Loucy (cell line): ENCODE data around the gene TACC2.

ENCODE experiments used
- H2AFZ ChIP-seq: fragments of 200-600 bp; sonication (generic); 2 replicates; pipeline ENCODE4 v1.6.0; 2016; ENCODE audit warnings: antibody characterized with exemption, mild to moderate bottlenecking, low read length, moderate library complexity
- H3F3A ChIP-seq: fragments of 200-600 bp; 2 replicates; pipeline ENCODE4 v1.6.0; 2016; ENCODE audit warnings: antibody characterized with exemption, low read depth, mild to moderate bottlenecking
- H3K27me3 ChIP-seq: fragments of 200-600 bp; sonication (generic); 2 replicates; pipeline ENCODE4 v1.6.1; 2014; ENCODE audit warnings: low read length, mild to moderate bottlenecking; ENCODE audit not compliant: insufficient read depth, poor library complexity, severe bottlenecking
- H3K36me3 ChIP-seq: fragments of 200-600 bp; sonication (generic); 2 replicates; pipeline ENCODE4 v1.6.1; 2016; ENCODE audit warnings: low read length; ENCODE audit not compliant: insufficient read depth
- H3K4me1 ChIP-seq: fragments of 200-600 bp; sonication (generic); 2 replicates; pipeline ENCODE4 v1.5.1; 2014; ENCODE audit warnings: low read length, mild to moderate bottlenecking; ENCODE audit not compliant: insufficient read depth, poor library complexity, severe bottlenecking
- H3K4me2 ChIP-seq: fragments of 200-600 bp; sonication (generic); 2 replicates; pipeline ENCODE4 v1.6.0; 2014; ENCODE audit warnings: antibody characterized with exemption, low read length, low read depth, mild to moderate bottlenecking; ENCODE audit not compliant: poor library complexity, severe bottlenecking
- H3K4me3 ChIP-seq: fragments of 200-600 bp; sonication (generic); 2 replicates; pipeline ENCODE4 v1.5.1; 2014; ENCODE audit warnings: low read length, mild to moderate bottlenecking, mixed read lengths; ENCODE audit not compliant: poor library complexity, severe bottlenecking
- H3K79me2 ChIP-seq: fragments of 200-600 bp; sonication (generic); 2 replicates; pipeline ENCODE4 v1.6.1; 2014; ENCODE audit warnings: low read length; ENCODE audit not compliant: insufficient read depth
- H3K9ac ChIP-seq: fragments of 200-600 bp; sonication (generic); 2 replicates; pipeline ENCODE4 v1.6.0; 2014; ENCODE audit warnings: mild to moderate bottlenecking, low read depth, low read length, moderate library complexity; ENCODE audit not compliant: poor library complexity, severe bottlenecking
- H3K9me2 ChIP-seq: fragments of 200-600 bp; sonication (generic); replicated peaks from 2 replicates; pipeline ENCODE4 v1.6.1; 2016; ENCODE audit warnings: low read depth, low read length, mixed read lengths
- H3K9me3 ChIP-seq: fragments of 200-600 bp; sonication (generic); 2 replicates; pipeline ENCODE4 v1.6.1; 2014; ENCODE audit warnings: mild to moderate bottlenecking, antibody characterized with exemption, low read length, low read depth; ENCODE audit not compliant: insufficient read depth
- H4K20me1 ChIP-seq: fragments of 200-600 bp; sonication (generic); 2 replicates; pipeline ENCODE4 v1.6.0; 2014; ENCODE audit warnings: antibody characterized with exemption, low read length, mild to moderate bottlenecking; ENCODE audit not compliant: insufficient read depth, poor library complexity, severe bottlenecking
- EZH2phosphoT487 ChIP-seq: fragments of 200-600 bp; IDR thresholded peaks from 2 replicates; pipeline ENCODE4 v1.6.1; 2018; ENCODE audit warnings: antibody characterized with exemption, mild to moderate bottlenecking, moderate library complexity, borderline replicate concordance
- TF ChIP-seq, protein P1 (sequence below): fragments of 200-600 bp; sonication (generic); conservative IDR thresholded peaks from 2 replicates; pipeline ENCODE4 v1.5.1; 2014; ENCODE audit warnings: mild to moderate bottlenecking, antibody characterized with exemption, low read length

Gene TACC2

DNA sequence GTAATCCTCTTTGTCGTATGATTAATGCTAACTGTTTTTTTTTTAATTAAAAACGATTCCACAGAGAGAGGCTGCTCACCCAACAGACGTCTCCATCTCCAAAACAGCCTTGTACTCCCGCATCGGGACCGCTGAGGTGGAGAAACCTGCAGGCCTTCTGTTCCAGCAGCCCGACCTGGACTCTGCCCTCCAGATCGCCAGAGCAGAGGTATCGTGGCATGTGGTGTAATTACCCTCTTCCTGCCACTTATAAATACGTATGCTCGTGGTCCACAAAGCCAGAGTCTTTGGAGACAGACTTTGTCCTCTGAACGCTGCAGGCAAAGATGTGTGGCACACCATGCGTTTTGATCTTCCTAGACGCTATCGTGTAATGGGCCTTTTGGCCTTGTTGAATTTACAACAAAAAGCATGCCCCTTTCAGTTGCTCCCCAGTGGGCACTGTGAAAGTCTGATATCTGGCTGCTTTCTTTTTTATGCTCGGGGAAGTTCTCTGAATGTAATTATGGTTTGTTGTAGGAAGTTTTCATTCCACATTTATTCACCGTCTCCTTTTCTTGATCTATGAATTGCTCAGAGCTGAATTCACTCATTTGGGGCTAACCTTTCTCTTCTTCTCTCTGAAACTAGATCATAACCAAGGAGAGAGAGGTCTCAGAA, 248.5 kb downstream of the TACC2 start:
- H3K9me3 ChIP-seq, result no peaks in the 10 kb centered on the region; the same call in 1 of the 2 replicates
- H3K9me2 ChIP-seq, result no peaks in the 10 kb centered on the region
- no peak overlapping the region for H2AFZ ChIP-seq
- no peaks in the 10 kb centered on the region for H3K79me2 ChIP-seq
- no peak overlapping the region for H3K4me3 ChIP-seq
- no peaks in the 10 kb centered on the region for H3K36me3 ChIP-seq
- no peaks in the 10 kb centered on the region for H4K20me1 ChIP-seq
- H3K27me3 ChIP-seq, result no peaks in the 10 kb centered on the region
- H3K4me1 ChIP-seq, result no peaks in the 10 kb centered on the region
- H3F3A ChIP-seq, result no peaks in the 10 kb centered on the region
- TF ChIP-seq EZH2phosphoT487, result no peak
- TF ChIP-seq, protein P1, sequence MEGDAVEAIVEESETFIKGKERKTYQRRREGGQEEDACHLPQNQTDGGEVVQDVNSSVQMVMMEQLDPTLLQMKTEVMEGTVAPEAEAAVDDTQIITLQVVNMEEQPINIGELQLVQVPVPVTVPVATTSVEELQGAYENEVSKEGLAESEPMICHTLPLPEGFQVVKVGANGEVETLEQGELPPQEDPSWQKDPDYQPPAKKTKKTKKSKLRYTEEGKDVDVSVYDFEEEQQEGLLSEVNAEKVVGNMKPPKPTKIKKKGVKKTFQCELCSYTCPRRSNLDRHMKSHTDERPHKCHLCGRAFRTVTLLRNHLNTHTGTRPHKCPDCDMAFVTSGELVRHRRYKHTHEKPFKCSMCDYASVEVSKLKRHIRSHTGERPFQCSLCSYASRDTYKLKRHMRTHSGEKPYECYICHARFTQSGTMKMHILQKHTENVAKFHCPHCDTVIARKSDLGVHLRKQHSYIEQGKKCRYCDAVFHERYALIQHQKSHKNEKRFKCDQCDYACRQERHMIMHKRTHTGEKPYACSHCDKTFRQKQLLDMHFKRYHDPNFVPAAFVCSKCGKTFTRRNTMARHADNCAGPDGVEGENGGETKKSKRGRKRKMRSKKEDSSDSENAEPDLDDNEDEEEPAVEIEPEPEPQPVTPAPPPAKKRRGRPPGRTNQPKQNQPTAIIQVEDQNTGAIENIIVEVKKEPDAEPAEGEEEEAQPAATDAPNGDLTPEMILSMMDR, result no peak
- no peak overlapping the region for H3K9ac ChIP-seq
- H3K4me2 ChIP-seq, result no peak overlapping the region

DNA sequence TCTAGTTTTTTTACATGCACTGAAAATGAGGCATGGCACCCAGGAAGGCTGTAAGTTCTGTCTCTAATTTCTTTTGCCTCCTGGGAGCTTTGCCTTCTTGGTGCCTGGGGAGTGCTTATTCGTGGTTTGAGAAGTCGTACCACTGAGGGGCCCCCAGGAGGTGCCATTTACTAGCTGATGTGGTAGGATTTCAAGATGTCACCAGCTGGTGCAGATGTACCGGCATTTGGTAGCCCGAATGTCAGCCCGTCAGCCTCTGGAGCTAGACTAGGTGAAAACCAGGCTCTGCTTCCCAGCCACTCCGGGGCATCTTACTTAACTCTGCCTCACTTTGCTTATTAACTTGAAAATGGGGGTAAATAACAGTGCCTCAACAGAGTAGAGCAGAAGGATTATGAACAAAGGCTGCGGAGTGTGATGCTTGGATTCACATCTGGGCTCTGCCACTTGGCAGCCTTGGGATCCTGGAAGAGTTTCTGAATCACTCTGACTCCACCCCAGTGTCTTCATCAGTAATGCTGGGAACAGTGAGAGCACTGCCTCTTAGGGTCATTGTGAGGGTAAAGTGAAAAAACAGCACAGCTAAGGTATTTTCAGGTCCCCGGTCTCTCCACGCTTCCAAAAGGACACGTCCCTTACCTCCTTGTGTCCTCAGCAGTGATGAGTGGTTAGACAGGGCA, 250.8 kb downstream of the TACC2 start:
- Histone ChIP-seq H3K4me3 (no peak overlapping the region), H3K9me2 (no peaks in the 10 kb centered on the region), H3K9ac (no peak overlapping the region), H3K36me3 (no peaks in the 10 kb centered on the region), H3K4me1 (no peaks in the 10 kb centered on the region), H4K20me1 (no peaks in the 10 kb centered on the region), H2AFZ (no peak overlapping the region), H3F3A (no peaks in the 10 kb centered on the region), H3K9me3 (no peaks in the 10 kb centered on the region; the same call in 1 of the 2 replicates), H3K4me2 (no peak overlapping the region), H3K27me3 (no peaks in the 10 kb centered on the region), H3K79me2 (no peaks in the 10 kb centered on the region)
- TF ChIP-seq EZH2phosphoT487, result no peak
- TF ChIP-seq, protein P1, result no peak

DNA sequence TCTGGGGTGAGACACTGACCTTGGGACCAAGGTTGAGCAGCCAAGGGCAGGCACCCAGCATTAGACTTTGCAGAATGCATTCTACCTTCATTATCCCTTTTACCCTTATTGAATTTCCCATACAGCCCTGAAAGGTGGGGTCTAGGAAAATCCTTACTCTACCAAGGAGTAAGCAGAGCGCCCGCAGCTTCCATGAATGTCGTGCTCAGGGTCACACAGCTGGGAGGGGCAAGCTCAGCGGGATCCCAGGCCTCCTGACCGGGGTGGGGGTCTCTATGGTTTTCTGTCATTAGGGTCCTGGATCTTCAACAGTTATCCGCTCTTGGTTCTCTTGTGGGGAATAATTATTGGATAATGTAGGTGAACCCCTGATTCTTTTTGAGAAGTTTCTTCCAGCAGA, 251.4 kb downstream of the TACC2 start:
- Histone ChIP-seq H3K36me3 (no peaks in the 10 kb centered on the region), H3F3A (no peaks in the 10 kb centered on the region), H3K79me2 (no peaks in the 10 kb centered on the region), H3K4me1 (no peaks in the 10 kb centered on the region), H4K20me1 (no peaks in the 10 kb centered on the region), H3K4me3 (no peak overlapping the region), H3K9me2 (no peaks in the 10 kb centered on the region), H3K9me3 (no peaks in the 10 kb centered on the region; the same call in 1 of the 2 replicates), H3K4me2 (no peak overlapping the region), H3K9ac (no peak overlapping the region), H2AFZ (no peak overlapping the region), H3K27me3 (no peaks in the 10 kb centered on the region)
- TF ChIP-seq, protein P1, result no peak
- no peak for TF ChIP-seq EZH2phosphoT487
